Activated naive CD4-positive, alpha-beta T cell treated with anti-CD3 and anti-CD28 coated beads for 36 hours (primary cell): ENCODE data around the gene INVS. TPM values are rescaled to one million over a fixed set of nuclear protein-coding genes. Genes with fewer than 3 reads are reported as not detected.
"Not testable (repeated sequence)": the region's sequence is repeated elsewhere in the genome, so short reads cannot be mapped to it uniquely, and the experiment has no call there.

Experiments
- CTCF ChIA-PET: fragments of 350-600 bp; sonication (Branson Sonifier 250); formaldehyde crosslinking; loops from one replicate; lab custom pipeline; 2021; ENCODE audit warnings: antibody characterized with exemption; lab: Charles Lee
- DNase-seq: peaks from one replicate; pipeline ENCODE4 v3.0.0-alpha.2; 2020
- H3K27ac Mint-ChIP-seq: one replicate; pipeline ENCODE4 v1.8.0; 2021; ENCODE audit warnings: mild to moderate bottlenecking, mixed read lengths
- H3K27me3 Mint-ChIP-seq: one replicate; pipeline ENCODE4 v1.8.0; 2021; ENCODE audit warnings: low read depth, mixed read lengths
- H3K36me3 Mint-ChIP-seq: one replicate; pipeline ENCODE4 v1.8.0; 2021; ENCODE audit warnings: low read depth, mixed read lengths
- H3K4me1 Mint-ChIP-seq: one replicate; pipeline ENCODE4 v1.8.0; 2021; ENCODE audit warnings: low read depth, mixed read lengths
- H3K4me3 Mint-ChIP-seq: one replicate; pipeline ENCODE4 v1.8.0; 2021; ENCODE audit warnings: mild to moderate bottlenecking, moderate library complexity, mixed read lengths
- H3K9me3 Mint-ChIP-seq: one replicate; pipeline ENCODE4 v1.8.0; 2021; ENCODE audit warnings: mixed read lengths
- intact Hi-C: fragments of 100-400 bp; cut with micrococcal nuclease; formaldehyde crosslinking; loops from one replicate; pipeline ENCODE4 v1.15.1; 2023
- total RNA-seq, 2 experiments: library from RNA; stranded (reverse); gene quantifications; one replicate each; pipeline ENCODE4 v1.2.3, GENCODE V29; 2021

INVS gene
- total RNA-seq, 2 experiments from 2014 or later, result 5.7 to 7.3 TPM

DNA sequence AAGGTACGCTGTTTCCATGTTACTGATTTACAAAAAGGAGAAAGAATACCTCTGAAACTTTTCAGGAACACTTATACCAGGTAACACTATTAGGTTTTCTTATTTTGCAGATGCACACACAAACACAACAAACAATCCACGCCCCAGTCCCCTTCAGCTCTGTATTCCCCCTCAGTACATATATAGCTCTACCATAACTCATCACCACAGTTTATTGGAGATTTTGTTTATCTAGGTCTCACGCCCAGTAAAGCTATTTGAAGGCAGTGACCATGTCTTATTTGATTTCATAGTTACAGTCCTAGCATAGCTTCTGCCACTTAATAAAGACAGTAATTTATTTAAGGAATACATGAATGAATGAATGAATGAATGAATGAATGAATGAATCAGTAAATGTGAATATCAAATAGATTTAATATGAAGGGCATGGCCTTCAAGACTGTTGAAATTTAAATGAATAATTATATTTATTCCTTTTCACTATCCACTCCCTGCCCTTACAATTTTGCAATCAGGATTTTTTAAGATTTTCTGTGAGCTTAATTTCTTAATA is 32.9 kb downstream of the INVS start:
- CTCF ChIA-PET, result no interaction called here
- Mint-ChIP-seq H3K4me1 (no peaks in the 10 kb centered on the region), H3K9me3 (no peaks in the 10 kb centered on the region), H3K36me3 (peaks cover 20% of the 10 kb centered on the region), H3K4me3 (no peak overlapping the region), H3K27ac (no peak overlapping the region), H3K27me3 (no peaks in the 10 kb centered on the region)
- no peak for DNase-seq
- intact Hi-C loops, result no loop called here

GRCh38 chr9:100134731-100135130 is 35.7 kb downstream of the INVS start:
- no peak for DNase-seq
- intact Hi-C loops, result no loop called here
- H3K4me3 Mint-ChIP-seq, result no peak overlapping the region
- CTCF ChIA-PET, result no interaction called here
- H3K9me3 Mint-ChIP-seq, result no peaks in the 10 kb centered on the region
- peaks cover 11% of the 10 kb centered on the region for H3K36me3 Mint-ChIP-seq
- no peak overlapping the region for H3K27ac Mint-ChIP-seq
- H3K27me3 Mint-ChIP-seq, result no peaks in the 10 kb centered on the region
- no peaks in the 10 kb centered on the region for H3K4me1 Mint-ChIP-seq

- H3K27ac Mint-ChIP-seq, H3K27me3 Mint-ChIP-seq, DNase-seq, H3K4me3 Mint-ChIP-seq, intact Hi-C loops, CTCF ChIA-PET, H3K9me3 Mint-ChIP-seq, H3K4me1 Mint-ChIP-seq, H3K36me3 Mint-ChIP-seq: not testable (repeated sequence)
Measured at GRCh38 chr9:100136799-100137198, 37.8 kb downstream of the INVS start.

DNA sequence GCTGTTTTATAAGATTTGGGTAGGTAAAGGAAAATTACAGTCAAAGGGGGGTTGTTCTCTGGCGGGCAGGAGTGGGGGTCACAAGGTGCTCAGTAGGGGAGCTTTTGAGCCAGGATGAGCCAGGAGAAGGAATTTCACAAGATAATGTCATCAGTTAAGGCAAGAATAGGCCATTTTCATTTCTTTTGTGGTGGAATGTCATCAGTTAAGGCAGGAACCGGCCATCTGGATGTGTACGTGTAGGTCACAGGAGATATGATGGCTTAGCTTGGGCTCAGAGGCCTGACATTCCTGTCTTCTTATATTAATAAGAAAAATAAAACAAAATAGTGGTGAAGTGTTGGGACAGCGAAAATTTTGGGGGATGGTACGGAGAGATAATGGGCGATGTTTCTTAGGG is 41.3 kb downstream of the INVS start:
- CTCF ChIA-PET, H3K9me3 Mint-ChIP-seq, H3K27me3 Mint-ChIP-seq, H3K36me3 Mint-ChIP-seq, H3K4me1 Mint-ChIP-seq, H3K27ac Mint-ChIP-seq, intact Hi-C loops, H3K4me3 Mint-ChIP-seq, DNase-seq: not testable (repeated sequence)

DNA sequence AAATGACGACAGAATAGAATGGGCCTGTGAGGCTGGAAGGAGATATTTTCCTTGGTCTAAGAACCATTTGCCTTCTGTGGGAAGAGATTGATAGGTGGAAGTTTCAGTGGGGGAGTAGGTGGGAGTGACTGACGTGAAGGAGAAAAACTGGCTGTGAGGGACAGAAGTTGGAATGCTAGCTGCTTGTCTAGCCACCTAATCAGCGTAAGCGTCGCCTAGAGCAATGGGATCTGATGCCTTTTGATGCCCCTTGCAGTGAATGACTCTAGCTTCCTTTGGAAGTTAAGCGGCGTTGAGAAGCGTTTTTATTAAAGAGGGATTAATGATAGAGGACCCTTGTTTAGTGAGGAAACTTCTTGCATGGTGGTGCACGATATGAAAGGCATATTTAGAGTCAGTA is 42.8 kb downstream of the INVS start:
- H3K27me3 Mint-ChIP-seq, H3K36me3 Mint-ChIP-seq, CTCF ChIA-PET, H3K9me3 Mint-ChIP-seq, H3K27ac Mint-ChIP-seq, DNase-seq, H3K4me1 Mint-ChIP-seq, H3K4me3 Mint-ChIP-seq, intact Hi-C loops: not testable (repeated sequence)

GRCh38 chr9:100145167-100145934 is 46.3 kb downstream of the INVS start:
- H3K9me3 Mint-ChIP-seq, CTCF ChIA-PET, H3K4me1 Mint-ChIP-seq, intact Hi-C loops, H3K4me3 Mint-ChIP-seq, H3K27me3 Mint-ChIP-seq, H3K36me3 Mint-ChIP-seq, DNase-seq, H3K27ac Mint-ChIP-seq: not testable (repeated sequence)

GRCh38 chr9:100145976-100146375 is 46.9 kb downstream of the INVS start:
- H3K4me3 Mint-ChIP-seq, intact Hi-C loops, H3K4me1 Mint-ChIP-seq, H3K27ac Mint-ChIP-seq, DNase-seq, H3K36me3 Mint-ChIP-seq, H3K27me3 Mint-ChIP-seq, H3K9me3 Mint-ChIP-seq: not testable (repeated sequence)
- CTCF ChIA-PET, result interaction anchor here (0.6 kb wide), 1 partner anchor 67 kb away, joined by 5 read pairs; no protein-coding TSS in a partner anchor

- no peak overlapping the region for H3K4me3 Mint-ChIP-seq
- CTCF ChIA-PET, result no interaction called here
- no peaks in the 10 kb centered on the region for H3K9me3 Mint-ChIP-seq
- no peaks in the 10 kb centered on the region for H3K4me1 Mint-ChIP-seq
- no peak for DNase-seq
- intact Hi-C loops, result no loop called here
- H3K27me3 Mint-ChIP-seq, result no peaks in the 10 kb centered on the region
- peaks cover 5% of the 10 kb centered on the region for H3K36me3 Mint-ChIP-seq
- H3K27ac Mint-ChIP-seq, result no peak overlapping the region
Measured at GRCh38 chr9:100150214-100150613, 51.2 kb downstream of the INVS start.

- peaks cover 16% of the 10 kb centered on the region for H3K36me3 Mint-ChIP-seq
- no peaks in the 10 kb centered on the region for H3K27me3 Mint-ChIP-seq
- no peaks in the 10 kb centered on the region for H3K9me3 Mint-ChIP-seq
- H3K27ac Mint-ChIP-seq, result no peak overlapping the region
- no peaks in the 10 kb centered on the region for H3K4me1 Mint-ChIP-seq
- H3K4me3 Mint-ChIP-seq, result no peak overlapping the region
- intact Hi-C loops, result no loop called here
- CTCF ChIA-PET, result interaction anchor here (0.5 kb wide), 1 partner anchor 267 kb away, joined by 3 read pairs; no protein-coding TSS in a partner anchor
- DNase-seq, result no peak
Measured at GRCh38 chr9:100160021-100160420, 61.0 kb downstream of the INVS start.

DNA sequence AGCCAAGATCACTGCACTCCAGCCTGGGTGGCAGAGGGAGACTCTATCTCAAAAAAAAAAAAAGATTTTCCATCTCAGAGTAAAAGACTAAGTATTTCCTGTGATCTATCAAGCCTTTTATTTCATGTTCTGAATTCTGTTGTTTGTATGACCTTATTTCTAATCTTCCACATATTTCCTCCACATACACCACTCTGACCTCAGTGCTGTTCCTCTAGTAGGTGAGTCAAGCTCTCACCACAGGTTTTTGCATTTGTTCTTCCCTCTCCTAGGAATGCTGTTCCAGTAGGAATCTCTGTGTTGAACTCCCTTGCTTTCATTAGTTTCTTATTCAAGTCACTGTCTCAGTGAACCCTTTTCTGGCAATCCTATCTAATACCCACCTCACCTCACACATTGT is 68.1 kb downstream of the INVS start:
- peaks cover 24% of the 10 kb centered on the region for H3K36me3 Mint-ChIP-seq
- intact Hi-C loops, result no loop called here

DNA sequence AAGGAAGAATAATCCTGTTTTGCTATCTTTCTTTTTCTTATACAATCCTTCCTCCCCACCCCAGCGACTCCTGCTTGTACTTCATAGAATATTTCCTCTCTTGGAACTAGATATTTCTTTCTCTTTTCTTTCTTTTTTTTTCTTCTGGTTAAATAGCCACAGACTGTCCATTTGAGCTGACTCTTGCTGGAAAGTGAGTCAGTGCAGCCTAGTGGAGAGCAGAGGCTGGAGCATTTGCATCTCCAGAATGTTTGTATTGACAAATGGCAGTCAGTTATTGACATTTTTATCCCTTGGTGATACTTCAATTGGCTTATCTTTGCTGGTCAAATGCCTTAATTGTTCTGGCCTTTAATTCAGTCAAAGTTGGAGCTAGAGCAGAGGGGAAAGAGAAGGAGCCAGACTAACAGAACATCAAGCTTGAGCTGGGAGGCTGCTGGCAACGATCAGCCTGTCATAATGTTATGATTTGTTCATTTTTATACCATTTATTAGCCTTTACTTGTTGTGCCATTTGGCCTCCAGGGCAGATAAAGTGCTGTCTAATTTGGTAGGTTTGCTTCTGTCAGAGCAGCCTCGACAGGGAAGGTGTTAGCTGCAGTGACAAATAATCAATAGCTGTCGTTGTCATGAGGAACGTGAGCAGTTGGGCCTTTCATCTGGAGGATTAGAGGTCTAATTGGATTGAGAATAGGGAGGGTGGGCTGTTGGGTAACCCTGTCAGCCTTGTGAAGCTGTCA is 69.0 kb downstream of the INVS start:
- peaks cover 2% of the 10 kb centered on the region for H3K9me3 Mint-ChIP-seq
- CTCF ChIA-PET, result interaction anchor here (1.2 kb wide), 1 partner anchor 49 kb away, joined by 3 read pairs; no protein-coding TSS in a partner anchor
- intact Hi-C loops, result no loop called here
- no peaks in the 10 kb centered on the region for H3K27me3 Mint-ChIP-seq
- no peak for DNase-seq
- no peaks in the 10 kb centered on the region for H3K4me1 Mint-ChIP-seq
- H3K4me3 Mint-ChIP-seq, result no peak overlapping the region
- no peak overlapping the region for H3K27ac Mint-ChIP-seq
- H3K36me3 Mint-ChIP-seq, result peaks cover 33% of the 10 kb centered on the region

More for the DNA sequence above, 68.1 kb downstream of the INVS start:
- no peaks in the 10 kb centered on the region for H3K27me3 Mint-ChIP-seq
- CTCF ChIA-PET, result no interaction called here
- no peak overlapping the region for H3K4me3 Mint-ChIP-seq
- no peak for DNase-seq
- no peaks in the 10 kb centered on the region for H3K4me1 Mint-ChIP-seq
- peaks cover 2% of the 10 kb centered on the region for H3K9me3 Mint-ChIP-seq
- H3K27ac Mint-ChIP-seq, result no peak overlapping the region

GRCh38 chr9:100170085-100170484 is 71.0 kb downstream of the INVS start:
- no peaks in the 10 kb centered on the region for H3K4me1 Mint-ChIP-seq
- no peak overlapping the region for H3K4me3 Mint-ChIP-seq
- H3K9me3 Mint-ChIP-seq, result peaks cover 2% of the 10 kb centered on the region
- no peaks in the 10 kb centered on the region for H3K27me3 Mint-ChIP-seq
- intact Hi-C loops, result no loop called here
- no peak for DNase-seq
- CTCF ChIA-PET, result no interaction called here
- no peak overlapping the region for H3K27ac Mint-ChIP-seq
- H3K36me3 Mint-ChIP-seq, result peaks cover 48% of the 10 kb centered on the region
